Activated naive CD4-positive, alpha-beta T cell treated with anti-CD3 and anti-CD28 coated beads, Interleukin-2, amount 10 ng/mL, durations not matched to agents 7 days and 5 days (primary cell): ENCODE data around the gene NEK8.

Experiments used
- CTCF ChIA-PET: fragments of 350-600 bp; sonication (Branson Sonifier 250); formaldehyde crosslinking; loops from one replicate; lab custom pipeline; 2021; ENCODE audit warnings: antibody characterized with exemption; lab: Charles Lee
- DNase-seq: peaks from one replicate; pipeline ENCODE4 v3.0.0-alpha.2; 2020
- H3K27ac Mint-ChIP-seq: one replicate; pipeline ENCODE4 v1.8.0; 2021; ENCODE audit warnings: mild to moderate bottlenecking, moderate library complexity, mixed read lengths
- H3K27me3 Mint-ChIP-seq: one replicate; pipeline ENCODE4 v1.8.0; 2021; ENCODE audit warnings: mild to moderate bottlenecking, mixed read lengths
- H3K36me3 Mint-ChIP-seq: one replicate; pipeline ENCODE4 v1.8.0; 2021; ENCODE audit warnings: mixed read lengths
- H3K4me1 Mint-ChIP-seq: one replicate; pipeline ENCODE4 v1.8.0; 2021; ENCODE audit warnings: mixed read lengths
- H3K4me3 Mint-ChIP-seq: one replicate; pipeline ENCODE4 v1.8.0; 2021; ENCODE audit warnings: mild to moderate bottlenecking, moderate library complexity, mixed read lengths
- H3K9me3 Mint-ChIP-seq: one replicate; pipeline ENCODE4 v1.8.0; 2021; ENCODE audit warnings: mixed read lengths

NEK8 gene

GRCh38 chr17:28703552-28704218, 24.9 kb upstream of the NEK8 start:
- Mint-ChIP-seq H3K4me1 (no peaks in the 10 kb centered on the region), H3K4me3 (no peak overlapping the region), H3K27ac (no peak overlapping the region), H3K9me3 (no peaks in the 10 kb centered on the region), H3K36me3 (peaks cover 38% of the 10 kb centered on the region), H3K27me3 (no peaks in the 10 kb centered on the region)
- CTCF ChIA-PET, result no interaction called here
- no peak for DNase-seq

GRCh38 chr17:28704219-28704858, 24.2 kb upstream of the NEK8 start:
- Mint-ChIP-seq H3K4me1 (no peaks in the 10 kb centered on the region), H3K27ac (peak overlapping the region; percentile 19), H3K36me3 (peaks cover 34% of the 10 kb centered on the region), H3K9me3 (no peaks in the 10 kb centered on the region), H3K4me3 (no peak overlapping the region), H3K27me3 (no peaks in the 10 kb centered on the region)
- no peak for DNase-seq
- CTCF ChIA-PET, result no interaction called here

GRCh38 chr17:28705074-28705659, 23.4 kb upstream of the NEK8 start:
- no peak for DNase-seq
- Mint-ChIP-seq H3K27ac (no peak overlapping the region), H3K4me1 (no peaks in the 10 kb centered on the region), H3K36me3 (peaks cover 26% of the 10 kb centered on the region), H3K9me3 (no peaks in the 10 kb centered on the region), H3K27me3 (no peaks in the 10 kb centered on the region), H3K4me3 (no peak overlapping the region)
- CTCF ChIA-PET, result no interaction called here

GRCh38 chr17:28705728-28706334, 22.8 kb upstream of the NEK8 start:
- Mint-ChIP-seq H3K9me3 (no peaks in the 10 kb centered on the region), H3K4me3 (no peak overlapping the region), H3K27ac (no peak overlapping the region), H3K36me3 (peaks cover 24% of the 10 kb centered on the region), H3K4me1 (peaks cover 4% of the 10 kb centered on the region), H3K27me3 (no peaks in the 10 kb centered on the region)
- DNase-seq, result no peak
- CTCF ChIA-PET, result no interaction called here

- Mint-ChIP-seq H3K4me1 (peaks cover 7% of the 10 kb centered on the region), H3K4me3 (no peak overlapping the region), H3K27ac (no peak overlapping the region), H3K9me3 (no peaks in the 10 kb centered on the region), H3K36me3 (peaks cover 17% of the 10 kb centered on the region), H3K27me3 (no peaks in the 10 kb centered on the region)
- DNase-seq, result no peak
- CTCF ChIA-PET, result no interaction called here
Measured at GRCh38 chr17:28706471-28707338, 21.9 kb upstream of the NEK8 start.

- Mint-ChIP-seq H3K4me3 (no peak overlapping the region), H3K27me3 (no peaks in the 10 kb centered on the region), H3K4me1 (peaks cover 14% of the 10 kb centered on the region), H3K27ac (no peak overlapping the region), H3K9me3 (no peaks in the 10 kb centered on the region), H3K36me3 (peaks cover 12% of the 10 kb centered on the region)
- DNase-seq, result no peak
- CTCF ChIA-PET, result no interaction called here
Measured at GRCh38 chr17:28707339-28707720, 21.3 kb upstream of the NEK8 start.

- H3K27ac Mint-ChIP-seq, result peak overlapping the region; percentile 94
- H3K4me3 Mint-ChIP-seq, result peak overlapping the region; percentile 84
- peak; percentile 92 for DNase-seq
- no peaks in the 10 kb centered on the region for H3K9me3 Mint-ChIP-seq
- H3K27me3 Mint-ChIP-seq, result peaks cover 29% of the 10 kb centered on the region
- no peaks in the 10 kb centered on the region for H3K36me3 Mint-ChIP-seq
- CTCF ChIA-PET, result interaction anchor here (0.8 to 1.6 kb wide), 4 partner anchors 9 to 67 kb away, joined by 3 to 5 read pairs (median 4); partner anchors contain the start of genes RPL23A and TLCD1
- H3K4me1 Mint-ChIP-seq, result peaks cover 19% of the 10 kb centered on the region
Measured at GRCh38 chr17:28710861-28711722, 17.5 kb upstream of the NEK8 start.

GRCh38 chr17:28711723-28712031, 16.9 kb upstream of the NEK8 start, which contains the start of gene PROCA1:
Gene PROCA1, minus strand, starts transcription at chr17:28711888. Its CDS starts 228 bp downstream, at chr17:28711660.
- peaks cover 35% of the 10 kb centered on the region for H3K27me3 Mint-ChIP-seq
- peaks cover 19% of the 10 kb centered on the region for H3K4me1 Mint-ChIP-seq
- peak within 1 kb of the TSS; percentile 84 for H3K4me3 Mint-ChIP-seq
- H3K27ac Mint-ChIP-seq, result peak within 1 kb of the TSS; percentile 94
- H3K9me3 Mint-ChIP-seq, result no peaks in the 10 kb centered on the region
- CTCF ChIA-PET, result interaction anchor here (0.8 to 1.6 kb wide), 5 partner anchors 8 to 67 kb away, joined by 3 to 5 read pairs (median 3); partner anchors contain the start of genes RPL23A and TLCD1
- DNase-seq, result no peak
- no peaks in the 10 kb centered on the region for H3K36me3 Mint-ChIP-seq

- H3K4me1 Mint-ChIP-seq, result peaks cover 19% of the 10 kb centered on the region
- H3K27me3 Mint-ChIP-seq, result peaks cover 39% of the 10 kb centered on the region
- H3K4me3 Mint-ChIP-seq, result peak overlapping the region; percentile 84
- CTCF ChIA-PET, result interaction anchor here (0.8 to 1.5 kb wide), 5 partner anchors 8 to 241 kb away, joined by 3 to 7 read pairs (median 3); partner anchors contain the start of gene RPL23A
- DNase-seq, result peak; percentile 81
- no peaks in the 10 kb centered on the region for H3K36me3 Mint-ChIP-seq
- H3K9me3 Mint-ChIP-seq, result no peaks in the 10 kb centered on the region
- H3K27ac Mint-ChIP-seq, result peak overlapping the region; percentile 94
Measured at GRCh38 chr17:28712032-28712704, 16.4 kb upstream of the NEK8 start.

GRCh38 chr17:28712705-28713415, 15.7 kb upstream of the NEK8 start:
- Mint-ChIP-seq H3K4me1 (peaks cover 20% of the 10 kb centered on the region), H3K4me3 (peak overlapping the region; percentile 84), H3K9me3 (no peaks in the 10 kb centered on the region), H3K36me3 (no peaks in the 10 kb centered on the region), H3K27me3 (peaks cover 46% of the 10 kb centered on the region), H3K27ac (no peak overlapping the region)
- DNase-seq, result no peak
- CTCF ChIA-PET, result interaction anchor here (0.7 to 1.5 kb wide), 4 partner anchors 14 to 240 kb away, joined by 3 to 7 read pairs (median 4); no protein-coding TSS in a partner anchor

GRCh38 chr17:28714281-28714680, 14.3 kb upstream of the NEK8 start:
- Mint-ChIP-seq H3K36me3 (peaks cover under 1% of the 10 kb centered on the region), H3K4me3 (no peak overlapping the region), H3K27me3 (peaks cover 56% of the 10 kb centered on the region), H3K27ac (no peak overlapping the region), H3K4me1 (peaks cover 31% of the 10 kb centered on the region), H3K9me3 (no peaks in the 10 kb centered on the region)
- CTCF ChIA-PET, result interaction anchor here (1.9 kb wide), 1 partner anchor 12 kb away, joined by 6 read pairs; the partner anchor contains the start of gene TLCD1
- DNase-seq, result no peak

GRCh38 chr17:28715217-28715616, 13.4 kb upstream of the NEK8 start:
- CTCF ChIA-PET, result interaction anchor here (0.5 to 1.9 kb wide), 3 partner anchors 11 to 50 kb away, joined by 3 to 6 read pairs (median 3); partner anchors contain the start of gene TLCD1
- H3K27me3 Mint-ChIP-seq, result peaks cover 59% of the 10 kb centered on the region
- no peak for DNase-seq
- no peak overlapping the region for H3K27ac Mint-ChIP-seq
- H3K4me3 Mint-ChIP-seq, result no peak overlapping the region
- H3K36me3 Mint-ChIP-seq, result peaks cover 7% of the 10 kb centered on the region
- H3K9me3 Mint-ChIP-seq, result no peaks in the 10 kb centered on the region
- H3K4me1 Mint-ChIP-seq, result peaks cover 39% of the 10 kb centered on the region
